HFF-Myc (cell line): ENCODE results near the gene SSR4.

Experiments used
- DNase-seq: peaks from one replicate; pipeline ENCODE4 v3.0.0-alpha.2; 2011; ENCODE audit warnings: low read depth; ENCODE audit errors: extremely low read depth
- H3K4me3 ChIP-seq: replicated peaks from 2 replicates; pipeline ENCODE4 v1.5.1; 2011; ENCODE audit warnings: low read depth, mild to moderate bottlenecking, control low read depth, low read length
- TF ChIP-seq, protein P1 (sequence below): IDR thresholded peaks from 2 replicates; pipeline ENCODE4 v1.5.1; 2012; ENCODE audit warnings: mild to moderate bottlenecking, low read depth, low read length, control low read depth; ENCODE audit errors: missing control alignments

Gene SSR4

DNA sequence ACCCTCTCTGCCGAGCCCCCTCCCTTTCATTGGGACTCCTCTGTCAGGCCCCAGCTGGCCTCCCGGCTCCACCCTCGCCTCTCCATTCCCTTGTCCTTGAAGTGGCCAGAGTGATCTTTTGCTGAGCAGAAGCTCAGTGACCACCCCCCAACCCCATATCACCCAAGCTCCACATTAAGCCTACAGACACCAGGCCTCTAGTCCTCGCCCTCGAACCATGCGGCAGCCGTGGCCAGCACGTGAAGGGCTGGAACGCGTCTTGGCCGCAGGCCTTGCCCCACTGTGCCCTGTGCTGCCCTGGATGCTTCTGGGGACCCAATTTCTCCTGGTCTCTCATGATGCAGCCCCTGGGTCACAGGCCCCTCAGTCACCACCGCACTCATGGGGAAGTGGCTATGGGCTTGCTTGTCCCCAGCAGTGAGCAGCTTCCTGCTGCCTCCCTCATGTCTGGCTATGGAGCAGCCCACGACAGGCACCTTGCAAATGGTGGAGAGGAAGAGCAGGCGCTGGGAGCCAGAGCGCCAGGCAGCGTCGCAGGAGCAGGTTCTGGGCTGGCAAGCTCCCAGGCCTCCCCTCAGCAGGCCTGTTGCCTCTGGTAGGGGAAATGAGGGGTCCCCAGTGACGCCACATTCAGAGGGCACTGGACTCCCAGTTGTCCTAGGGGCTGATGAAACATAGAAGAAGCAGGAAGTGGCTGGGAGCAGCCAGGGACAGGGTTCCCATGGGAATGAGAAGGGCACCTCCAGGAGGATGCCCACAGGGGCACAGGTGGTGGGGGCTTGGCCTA lies 14.4 kb upstream of the SSR4 start:
- no peak for DNase-seq
- no peak overlapping the region for H3K4me3 ChIP-seq

GRCh38 chrX:153780678-153781427 lies 13.6 kb upstream of the SSR4 start, which contains the start of gene SRPK3:
SRPK3 (plus strand) TSS chrX:153781041; CDS start chrX:153781087, 46 bp downstream.
- H3K4me3 ChIP-seq: no peak within 1 kb of the TSS
- TF ChIP-seq, protein P1, sequence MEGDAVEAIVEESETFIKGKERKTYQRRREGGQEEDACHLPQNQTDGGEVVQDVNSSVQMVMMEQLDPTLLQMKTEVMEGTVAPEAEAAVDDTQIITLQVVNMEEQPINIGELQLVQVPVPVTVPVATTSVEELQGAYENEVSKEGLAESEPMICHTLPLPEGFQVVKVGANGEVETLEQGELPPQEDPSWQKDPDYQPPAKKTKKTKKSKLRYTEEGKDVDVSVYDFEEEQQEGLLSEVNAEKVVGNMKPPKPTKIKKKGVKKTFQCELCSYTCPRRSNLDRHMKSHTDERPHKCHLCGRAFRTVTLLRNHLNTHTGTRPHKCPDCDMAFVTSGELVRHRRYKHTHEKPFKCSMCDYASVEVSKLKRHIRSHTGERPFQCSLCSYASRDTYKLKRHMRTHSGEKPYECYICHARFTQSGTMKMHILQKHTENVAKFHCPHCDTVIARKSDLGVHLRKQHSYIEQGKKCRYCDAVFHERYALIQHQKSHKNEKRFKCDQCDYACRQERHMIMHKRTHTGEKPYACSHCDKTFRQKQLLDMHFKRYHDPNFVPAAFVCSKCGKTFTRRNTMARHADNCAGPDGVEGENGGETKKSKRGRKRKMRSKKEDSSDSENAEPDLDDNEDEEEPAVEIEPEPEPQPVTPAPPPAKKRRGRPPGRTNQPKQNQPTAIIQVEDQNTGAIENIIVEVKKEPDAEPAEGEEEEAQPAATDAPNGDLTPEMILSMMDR: no peak
- no peak for DNase-seq

More for the DNA sequence above, 14.4 kb upstream of the SSR4 start:
- TF ChIP-seq, protein P1: no peak

DNA sequence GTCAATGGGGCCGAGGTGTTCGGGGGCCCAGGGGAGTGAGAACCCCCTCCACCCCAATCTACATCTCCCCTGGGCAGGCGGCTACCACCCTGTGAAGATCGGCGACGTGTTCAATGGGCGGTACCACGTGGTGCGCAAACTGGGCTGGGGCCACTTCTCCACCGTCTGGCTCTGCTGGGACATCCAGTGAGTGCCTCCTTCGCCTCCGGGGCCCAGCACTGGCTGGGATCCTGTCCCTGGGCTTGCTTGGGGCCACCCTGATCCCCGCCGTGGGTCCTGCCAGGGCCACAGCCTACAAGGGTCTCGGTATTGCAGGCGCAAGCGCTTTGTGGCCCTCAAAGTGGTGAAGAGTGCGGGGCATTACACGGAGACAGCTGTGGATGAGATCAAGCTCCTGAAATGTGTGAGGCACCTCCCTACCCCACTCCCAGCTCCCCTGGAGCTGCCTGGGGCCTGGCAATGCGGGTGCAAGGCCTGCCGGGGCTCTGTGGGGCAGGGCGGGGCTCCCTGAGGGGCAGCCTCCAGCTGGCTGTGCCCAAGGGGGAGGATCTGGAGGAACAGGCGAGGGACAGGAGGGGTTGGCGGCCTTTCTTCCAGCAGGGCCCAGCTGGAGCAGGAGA lies 12.9 kb upstream of the SSR4 start:
- no peak overlapping the region for H3K4me3 ChIP-seq
- no peak for DNase-seq
- TF ChIP-seq, protein P1: no peak

GRCh38 chrX:153782313-153782712 lies 12.2 kb upstream of the SSR4 start:
- DNase-seq: no peak
- TF ChIP-seq, protein P1: no peak
- no peak overlapping the region for H3K4me3 ChIP-seq

- no peak for DNase-seq
- TF ChIP-seq, protein P1: no peak
- no peak overlapping the region for H3K4me3 ChIP-seq
These were observed 11.6 kb upstream of the SSR4 start for GRCh38 chrX:153782871-153783270.

- TF ChIP-seq, protein P1: no peak
- DNase-seq: no peak
- no peak overlapping the region for H3K4me3 ChIP-seq
These were observed 11.0 kb upstream of the SSR4 start for GRCh38 chrX:153783378-153784013.
